Activated naive CD4-positive, alpha-beta T cell treated with anti-CD3 and anti-CD28 coated beads, Interleukin-2, amount 50 U/mL, for 72 hours (primary cell): ENCODE measurements around the gene KERA. TPM values are rescaled to one million over a fixed set of nuclear protein-coding genes. Genes with fewer than 3 reads are reported as not detected.
"Not testable (repeated sequence)": the region's sequence is repeated elsewhere in the genome, so short reads cannot be mapped to it uniquely, and the experiment has no call there.

Experiments
- ATAC-seq, 2 donors: fragments of 150-1000 bp; cut with Tn5 transposase; 2 replicates each; pipeline ENCODE4 v1.10.0; 2021; ENCODE audit warnings: mild to moderate bottlenecking in 2 of 2, moderate library complexity in 2 of 2
- DNase-seq, 2 donors: peaks; one replicate each; pipeline ENCODE4 v3.0.0; 2021 to 2022; ENCODE audit warnings: low spot score in 2 of 2
- H3K27ac Mint-ChIP-seq, 2 donors: one replicate each; pipeline ENCODE4 v1.8.0; 2022; ENCODE audit warnings: mild to moderate bottlenecking in 2 of 2, mixed read lengths in 2 of 2
- H3K36me3 Mint-ChIP-seq, 2 donors: one replicate each; pipeline ENCODE4 v1.8.0; 2022; ENCODE audit warnings: mixed read lengths in 2 of 2
- H3K9me3 Mint-ChIP-seq, 2 donors: one replicate each; pipeline ENCODE4 v1.8.0; 2022; ENCODE audit warnings: mixed read lengths in 2 of 2
- total RNA-seq, 2 donors: library from RNA; stranded (reverse); gene quantifications; one replicate each; pipeline ENCODE4 v1.2.3, GENCODE V29; 2022

Gene KERA
- not detected for total RNA-seq

GRCh38 chr12:91057368-91058165 lies at the start of gene KERA:
KERA (minus strand) TSS chr12:91058024; CDS start chr12:91056281, 1,743 bp downstream.
- Mint-ChIP-seq H3K36me3 (no peaks in the 10 kb centered on the region), H3K9me3 (no peaks in the 10 kb centered on the region), H3K27ac (no peak within 1 kb of the TSS)
- ATAC-seq (no peak), DNase-seq (no peak)

- no peaks in the 10 kb centered on the region for H3K9me3 Mint-ChIP-seq
- ATAC-seq (no peak), DNase-seq (no peak)
- no peaks in the 10 kb centered on the region for H3K36me3 Mint-ChIP-seq
- H3K27ac Mint-ChIP-seq, result no peak overlapping the region
Observed at GRCh38 chr12:91106283-91106682, 48.5 kb upstream of the KERA start.

- no peaks in the 10 kb centered on the region for H3K9me3 Mint-ChIP-seq
- ATAC-seq (no peak), DNase-seq (no peak)
- no peak overlapping the region for H3K27ac Mint-ChIP-seq
- no peaks in the 10 kb centered on the region for H3K36me3 Mint-ChIP-seq
Observed at GRCh38 chr12:91105807-91106206, 48.0 kb upstream of the KERA start.

DNA sequence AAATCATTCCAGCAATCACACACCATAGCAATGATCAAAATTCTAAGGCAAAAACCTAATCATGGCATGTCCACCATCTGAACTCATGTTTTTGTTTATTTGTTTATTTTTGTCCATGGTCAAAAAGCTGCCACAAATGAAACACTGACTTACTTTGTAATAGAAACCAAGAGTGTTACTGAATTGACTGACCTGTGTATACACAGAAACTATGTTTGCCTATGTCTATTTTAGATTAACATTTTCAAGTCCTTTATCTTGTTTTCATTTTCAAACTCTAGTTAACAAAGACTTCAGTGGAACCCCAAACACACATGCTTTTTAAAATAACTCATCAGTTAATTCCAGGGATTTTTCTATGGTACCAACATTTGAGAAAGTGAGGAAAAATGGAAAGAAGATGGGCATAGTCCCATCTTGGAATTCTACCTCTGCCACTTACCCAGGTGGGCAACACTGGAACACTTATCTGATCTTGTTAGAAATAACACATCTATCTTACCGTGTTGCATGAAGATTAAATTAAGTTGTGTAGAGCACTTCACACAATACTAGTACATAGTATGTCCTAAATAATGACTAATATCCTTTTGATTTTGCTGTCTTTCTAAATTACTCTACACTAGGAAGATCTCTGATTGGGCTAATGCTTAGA lies 47.1 kb upstream of the KERA start:
- ATAC-seq (no peak), DNase-seq (no peak)
- Mint-ChIP-seq H3K9me3 (no peaks in the 10 kb centered on the region), H3K27ac (no peak overlapping the region), H3K36me3 (no peaks in the 10 kb centered on the region)

- Mint-ChIP-seq H3K27ac (no peak overlapping the region), H3K36me3 (no peaks in the 10 kb centered on the region)
- ATAC-seq, result no peak
Observed at GRCh38 chr12:91103624-91104023, 45.8 kb upstream of the KERA start.

GRCh38 chr12:91103101-91103500 lies 45.3 kb upstream of the KERA start:
- no peak for ATAC-seq
- no peaks in the 10 kb centered on the region for H3K9me3 Mint-ChIP-seq
- DNase-seq, result no peak
- H3K36me3 Mint-ChIP-seq, result no peaks in the 10 kb centered on the region
- H3K27ac Mint-ChIP-seq, result no peak overlapping the region

More at GRCh38 chr12:91103624-91104023, 45.8 kb upstream of the KERA start:
- no peak for DNase-seq
- H3K9me3 Mint-ChIP-seq, result no peaks in the 10 kb centered on the region

GRCh38 chr12:91100906-91101305 lies 43.1 kb upstream of the KERA start:
- no peak overlapping the region for H3K27ac Mint-ChIP-seq
- H3K36me3 Mint-ChIP-seq, result no peaks in the 10 kb centered on the region
- DNase-seq, result no peak
- no peaks in the 10 kb centered on the region for H3K9me3 Mint-ChIP-seq
- no peak for ATAC-seq

DNA sequence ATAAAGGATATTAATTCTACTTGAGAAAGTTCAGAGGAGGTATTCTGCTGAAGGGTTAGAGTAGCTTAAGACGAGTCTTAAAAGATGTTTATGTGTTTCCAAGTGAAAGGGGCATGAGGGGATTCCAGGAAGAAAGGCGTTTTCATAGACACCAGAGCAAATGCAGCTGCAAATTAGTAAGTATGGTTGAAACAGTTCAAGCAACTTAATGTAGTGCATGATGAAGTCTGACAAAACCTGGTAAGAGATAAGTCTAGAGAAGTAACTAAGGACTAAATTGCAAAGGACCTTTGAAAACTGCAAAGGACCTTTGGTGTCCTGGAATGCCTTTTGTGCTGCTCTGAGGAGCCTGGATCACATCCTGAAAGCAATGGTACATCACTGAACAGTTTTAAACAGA lies 42.0 kb upstream of the KERA start:
- no peaks in the 10 kb centered on the region for H3K36me3 Mint-ChIP-seq
- no peak for DNase-seq
- ATAC-seq, result no peak
- no peaks in the 10 kb centered on the region for H3K9me3 Mint-ChIP-seq
- no peak overlapping the region for H3K27ac Mint-ChIP-seq

DNA sequence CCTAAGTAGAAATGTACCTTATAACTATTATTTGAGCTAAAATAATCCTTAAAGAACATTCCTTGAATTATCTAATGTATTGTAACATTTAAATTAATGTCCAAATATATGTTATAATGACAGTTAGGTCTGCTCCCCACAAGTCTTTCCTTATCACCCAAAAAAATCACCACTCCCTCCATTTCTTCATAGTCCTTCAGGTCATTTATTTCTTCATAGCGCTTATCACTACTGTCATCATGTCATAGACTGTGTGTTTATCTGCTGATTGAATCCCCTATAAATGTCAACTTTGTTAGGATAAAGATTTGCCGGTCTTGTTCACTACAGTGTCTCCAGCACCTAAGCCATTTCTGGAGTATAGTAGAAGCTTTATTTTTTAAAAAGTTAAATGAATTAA lies 41.5 kb upstream of the KERA start:
- ATAC-seq (no peak), DNase-seq (no peak)
- Mint-ChIP-seq H3K36me3 (no peaks in the 10 kb centered on the region), H3K27ac (no peak overlapping the region), H3K9me3 (no peaks in the 10 kb centered on the region)

GRCh38 chr12:91098941-91099340 lies 41.1 kb upstream of the KERA start:
- ATAC-seq (no peak), DNase-seq (no peak)
- Mint-ChIP-seq H3K9me3 (no peaks in the 10 kb centered on the region), H3K27ac (no peak overlapping the region), H3K36me3 (no peaks in the 10 kb centered on the region)

- H3K27ac Mint-ChIP-seq, result no peak overlapping the region
- no peak for DNase-seq
- ATAC-seq, result no peak
- no peaks in the 10 kb centered on the region for H3K36me3 Mint-ChIP-seq
- H3K9me3 Mint-ChIP-seq, result no peaks in the 10 kb centered on the region
Observed at GRCh38 chr12:91098461-91098860, 40.6 kb upstream of the KERA start.

GRCh38 chr12:91094957-91095356 lies 37.1 kb upstream of the KERA start:
- no peak overlapping the region for H3K27ac Mint-ChIP-seq
- ATAC-seq (no peak), DNase-seq (no peak)
- peaks cover 12% of the 10 kb centered on the region in 2 donors for H3K9me3 Mint-ChIP-seq
- H3K36me3 Mint-ChIP-seq, result peaks cover 0 to 15% of the 10 kb centered on the region in 2 donors

GRCh38 chr12:91094032-91094662 lies 36.3 kb upstream of the KERA start:
- H3K36me3 Mint-ChIP-seq, result peaks cover 0 to 23% of the 10 kb centered on the region in 2 donors

GRCh38 chr12:91093341-91093740 lies 35.5 kb upstream of the KERA start:
- H3K27ac Mint-ChIP-seq, result no peak overlapping the region
- peaks cover 0 to 24% of the 10 kb centered on the region in 2 donors for H3K36me3 Mint-ChIP-seq
- ATAC-seq (no peak), DNase-seq (no peak)
- H3K9me3 Mint-ChIP-seq, result peaks cover 24 to 28% of the 10 kb centered on the region in 2 donors

More at GRCh38 chr12:91094032-91094662, 36.3 kb upstream of the KERA start:
- Mint-ChIP-seq H3K9me3 (peaks cover 16 to 20% of the 10 kb centered on the region in 2 donors), H3K27ac (no peak overlapping the region)
- peak in 1 of 2 donors; percentile 34 for ATAC-seq
- no peak for DNase-seq

DNA sequence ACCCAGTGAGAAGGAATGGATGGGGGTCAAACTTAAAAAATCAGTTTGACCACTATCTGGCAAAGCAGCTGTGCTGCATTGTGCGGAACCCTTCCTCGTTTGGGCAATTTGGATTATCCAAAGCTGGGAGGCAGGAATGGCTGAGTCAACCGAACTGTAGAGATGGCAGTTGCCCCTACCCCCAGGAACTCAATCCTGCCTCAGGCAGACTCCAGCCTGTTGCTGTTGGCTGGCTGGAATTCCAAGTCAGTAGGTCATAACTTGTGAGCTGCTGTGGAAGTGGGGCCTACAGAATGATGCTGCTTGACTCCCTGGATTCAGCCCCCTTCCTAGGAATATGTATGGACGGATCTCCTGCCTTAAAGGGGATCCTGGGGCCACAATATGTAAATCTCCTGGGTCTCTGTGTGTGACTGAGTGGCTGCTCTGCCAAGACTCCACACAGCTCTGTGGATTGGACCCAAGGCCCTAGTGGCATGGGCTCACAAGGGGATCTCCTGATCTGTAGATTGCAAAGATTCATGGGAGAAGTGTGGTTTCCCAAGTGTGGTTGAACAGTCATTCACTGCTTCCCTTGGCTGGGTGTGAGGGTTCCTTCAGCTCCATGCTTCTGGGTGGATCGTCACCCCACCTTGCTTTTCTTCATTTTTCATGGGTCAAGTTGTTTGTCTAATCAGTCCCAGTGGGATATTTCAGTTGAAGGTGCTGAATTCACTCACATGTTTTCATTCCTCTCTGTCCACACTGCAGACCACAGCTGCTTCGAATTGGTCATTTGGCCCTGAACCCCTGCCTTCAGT lies 34.3 kb upstream of the KERA start:
- Mint-ChIP-seq H3K27ac (no peak overlapping the region), H3K9me3 (peaks cover 25 to 37% of the 10 kb centered on the region in 2 donors), H3K36me3 (peaks cover 0 to 24% of the 10 kb centered on the region in 2 donors)
- DNase-seq, result no peak
- ATAC-seq, result peak in 1 of 2 donors; percentile 39

GRCh38 chr12:91089953-91090352 lies 32.1 kb upstream of the KERA start:
- peaks cover 25 to 37% of the 10 kb centered on the region in 2 donors for H3K9me3 Mint-ChIP-seq

More at GRCh38 chr12:91089953-91090352, 32.1 kb upstream of the KERA start:
- H3K36me3 Mint-ChIP-seq, result peaks cover 0 to 24% of the 10 kb centered on the region in 2 donors
- not testable (repeated sequence) for ATAC-seq, H3K27ac Mint-ChIP-seq, DNase-seq
